ENCODE measurements around the gene TMPRSS15. TPM values are rescaled to one million over a fixed set of nuclear protein-coding genes. Genes with fewer than 3 reads are reported as not detected.

TMPRSS15 gene
- total RNA-seq, 2 donors from 2014 or later: not detected

DNA sequence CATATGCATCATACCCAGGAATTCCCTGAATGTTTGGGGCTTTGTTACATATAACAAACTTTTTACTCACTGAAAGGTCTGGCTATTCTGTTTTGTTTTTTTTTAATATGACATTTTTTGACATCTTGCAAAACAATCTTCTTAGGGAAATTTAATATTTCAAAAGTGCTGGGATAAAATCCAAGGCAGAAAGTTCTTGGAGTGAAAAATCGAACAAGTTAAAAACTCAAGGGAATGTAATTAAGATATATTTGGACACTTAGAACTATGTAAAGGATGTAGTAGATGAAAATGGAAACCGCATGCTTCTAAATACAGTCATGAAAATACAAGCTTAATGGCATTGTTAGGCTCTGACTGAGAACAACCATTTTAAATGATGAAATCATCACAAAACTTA is 150.4 kb downstream of the TMPRSS15 start:
- no peaks in the 10 kb centered on the region for H3K27me3 ChIP-seq
- WGBS, 2 donors: 58% methylated on average over 2 of the region's 2 CpGs
- no peaks in the 10 kb centered on the region for H3K9me3 ChIP-seq
- no peaks in the 10 kb centered on the region for H3K4me1 ChIP-seq
- no peak overlapping the region for H3K4me3 ChIP-seq
- no peak overlapping the region for H3K27ac ChIP-seq
- no peaks in the 10 kb centered on the region for H3K36me3 ChIP-seq (replicated peaks in 1 of 2; ENCODE audit: insufficient read depth in 1 of 2, low read depth in 2 of 2)
- intact Hi-C loops (cut with DNase I): no loop called here
- ATAC-seq (no peak), DNase-seq (no peak)
- TF ChIP-seq, protein P1, sequence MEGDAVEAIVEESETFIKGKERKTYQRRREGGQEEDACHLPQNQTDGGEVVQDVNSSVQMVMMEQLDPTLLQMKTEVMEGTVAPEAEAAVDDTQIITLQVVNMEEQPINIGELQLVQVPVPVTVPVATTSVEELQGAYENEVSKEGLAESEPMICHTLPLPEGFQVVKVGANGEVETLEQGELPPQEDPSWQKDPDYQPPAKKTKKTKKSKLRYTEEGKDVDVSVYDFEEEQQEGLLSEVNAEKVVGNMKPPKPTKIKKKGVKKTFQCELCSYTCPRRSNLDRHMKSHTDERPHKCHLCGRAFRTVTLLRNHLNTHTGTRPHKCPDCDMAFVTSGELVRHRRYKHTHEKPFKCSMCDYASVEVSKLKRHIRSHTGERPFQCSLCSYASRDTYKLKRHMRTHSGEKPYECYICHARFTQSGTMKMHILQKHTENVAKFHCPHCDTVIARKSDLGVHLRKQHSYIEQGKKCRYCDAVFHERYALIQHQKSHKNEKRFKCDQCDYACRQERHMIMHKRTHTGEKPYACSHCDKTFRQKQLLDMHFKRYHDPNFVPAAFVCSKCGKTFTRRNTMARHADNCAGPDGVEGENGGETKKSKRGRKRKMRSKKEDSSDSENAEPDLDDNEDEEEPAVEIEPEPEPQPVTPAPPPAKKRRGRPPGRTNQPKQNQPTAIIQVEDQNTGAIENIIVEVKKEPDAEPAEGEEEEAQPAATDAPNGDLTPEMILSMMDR (IDR thresholded peaks at IDR 0.05): no peak
- TF ChIP-seq POLR2A (IDR thresholded peaks at IDR 0.05): no peak

DNA sequence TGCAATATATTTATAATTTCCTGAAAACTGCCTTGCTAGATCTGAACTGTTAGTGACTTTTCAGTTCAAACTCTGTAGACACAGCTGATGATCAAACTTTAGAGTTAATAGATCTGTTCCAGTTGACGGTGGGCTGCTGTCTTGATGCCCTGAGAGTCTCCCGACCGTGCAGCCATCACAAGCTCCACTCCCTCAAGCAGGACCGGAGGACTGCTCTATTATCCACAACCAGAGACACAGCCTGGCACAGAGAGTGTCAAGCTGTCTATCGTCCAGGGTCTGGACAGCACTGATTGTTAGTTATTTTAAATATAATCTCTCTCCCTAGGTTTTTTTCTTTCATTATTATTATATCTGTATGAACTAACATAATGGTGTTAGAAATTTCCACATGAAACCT is 150.9 kb downstream of the TMPRSS15 start:
- H3K4me3 ChIP-seq: no peak overlapping the region
- intact Hi-C loops (cut with DNase I): no loop called here
- H3K27ac ChIP-seq: no peak overlapping the region
- H3K4me1 ChIP-seq: no peaks in the 10 kb centered on the region
- no peaks in the 10 kb centered on the region for H3K27me3 ChIP-seq
- 43 to 49% methylated on average over 5 of the region's 5 CpGs for WGBS, 2 donors
- no peaks in the 10 kb centered on the region for H3K36me3 ChIP-seq (replicated peaks in 1 of 2; ENCODE audit: insufficient read depth in 1 of 2, low read depth in 2 of 2)
- no peak for DNase-seq
- TF ChIP-seq, protein P1 (IDR thresholded peaks at IDR 0.05): no peak
- no peak for TF ChIP-seq POLR2A (IDR thresholded peaks at IDR 0.05)
- no peaks in the 10 kb centered on the region for H3K9me3 ChIP-seq
- no peak for ATAC-seq

DNA sequence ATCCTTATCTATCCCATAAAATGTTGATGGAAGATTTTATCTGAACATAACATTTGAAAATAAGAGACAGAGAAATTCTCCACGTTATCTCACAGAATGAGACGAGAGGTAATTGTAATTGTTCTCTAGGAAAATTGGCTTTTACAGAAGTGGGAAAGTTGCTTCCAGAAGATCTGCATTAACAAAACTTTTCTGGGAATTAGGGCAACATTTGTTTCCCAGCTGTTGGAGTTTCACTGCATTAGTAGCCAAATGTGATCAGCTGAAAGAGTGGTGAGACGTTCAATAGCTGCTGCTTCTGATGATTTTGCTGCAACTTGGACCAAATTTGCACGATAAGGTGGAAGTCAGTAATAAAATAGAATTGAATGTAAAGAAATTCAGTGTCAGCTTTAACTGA is 151.3 kb downstream of the TMPRSS15 start:
- intact Hi-C loops (cut with DNase I): no loop called here
- Histone ChIP-seq H3K36me3 (replicated peaks in 1 of 2; ENCODE audit: insufficient read depth in 1 of 2, low read depth in 2 of 2) (no peaks in the 10 kb centered on the region), H3K4me1 (no peaks in the 10 kb centered on the region), H3K4me3 (no peak overlapping the region), H3K27ac (no peak overlapping the region), H3K27me3 (no peaks in the 10 kb centered on the region), H3K9me3 (no peaks in the 10 kb centered on the region)
- ATAC-seq: no peak
- 50 to 55% methylated on average over 4 of the region's 4 CpGs for WGBS, 2 donors
- no peak for TF ChIP-seq POLR2A (IDR thresholded peaks at IDR 0.05)
- TF ChIP-seq, protein P1 (IDR thresholded peaks at IDR 0.05): no peak
- no peak for DNase-seq

DNA sequence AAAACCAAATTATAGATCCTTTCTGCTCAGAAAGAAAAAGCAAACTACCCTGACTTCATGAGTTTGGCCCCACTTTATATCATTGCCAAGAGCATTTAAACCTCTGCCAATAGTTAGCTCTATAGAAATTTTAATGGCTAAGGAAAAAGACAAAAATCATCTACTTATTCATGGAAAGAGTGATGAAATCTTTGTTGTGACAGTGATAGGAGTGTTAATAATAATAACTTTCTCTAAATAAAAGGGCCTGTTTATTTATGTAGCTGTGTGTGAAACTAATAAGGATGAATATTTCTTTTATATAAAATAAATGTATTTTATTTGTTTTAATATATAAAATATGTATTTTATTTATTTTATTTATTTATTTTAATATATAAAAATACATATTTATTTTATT is 152.5 kb downstream of the TMPRSS15 start:
- intact Hi-C loops (cut with DNase I): no loop called here
- no peak overlapping the region for H3K27ac ChIP-seq
- DNase-seq: no peak
- no peak for TF ChIP-seq POLR2A (IDR thresholded peaks at IDR 0.05)
- TF ChIP-seq, protein P1 (IDR thresholded peaks at IDR 0.05): no peak
- H3K4me1 ChIP-seq: no peaks in the 10 kb centered on the region
- no peak overlapping the region for H3K4me3 ChIP-seq
- H3K27me3 ChIP-seq: no peaks in the 10 kb centered on the region
- H3K36me3 ChIP-seq (replicated peaks in 1 of 2; ENCODE audit: insufficient read depth in 1 of 2, low read depth in 2 of 2): no peaks in the 10 kb centered on the region
- no peak for ATAC-seq
- H3K9me3 ChIP-seq: no peaks in the 10 kb centered on the region

DNA sequence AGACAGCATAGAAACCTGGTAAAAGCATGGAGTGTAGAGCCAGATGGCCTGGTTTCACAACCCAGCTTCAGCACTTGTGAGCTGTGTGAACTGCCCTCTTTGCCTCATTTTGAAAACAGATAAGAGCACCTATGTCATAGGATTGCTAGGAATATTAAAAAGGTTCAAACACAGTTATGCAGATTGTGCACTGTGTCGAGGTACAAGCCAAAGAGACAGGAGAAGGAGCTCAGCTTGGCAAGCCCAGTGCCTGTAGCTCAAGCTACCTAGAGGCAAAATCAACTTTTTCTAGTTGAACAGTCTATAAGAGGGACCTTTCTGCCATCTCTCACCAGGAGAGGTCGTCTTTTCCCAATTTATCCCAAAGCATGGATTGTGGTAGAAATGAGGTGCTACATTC is 153.9 kb downstream of the TMPRSS15 start:
- WGBS, 2 donors: 46 to 49% methylated on average over 2 of the region's 2 CpGs
- ATAC-seq: no peak
- intact Hi-C loops (cut with DNase I): no loop called here

More for the DNA sequence above, 153.9 kb downstream of the TMPRSS15 start:
- no peaks in the 10 kb centered on the region for H3K36me3 ChIP-seq (replicated peaks in 1 of 2; ENCODE audit: insufficient read depth in 1 of 2, low read depth in 2 of 2)
- H3K9me3 ChIP-seq: no peaks in the 10 kb centered on the region
- TF ChIP-seq POLR2A (IDR thresholded peaks at IDR 0.05): no peak
- TF ChIP-seq, protein P1 (IDR thresholded peaks at IDR 0.05): no peak
- H3K4me3 ChIP-seq: no peak overlapping the region
- DNase-seq: no peak
- H3K27ac ChIP-seq: no peak overlapping the region
- H3K4me1 ChIP-seq: peaks cover 10% of the 10 kb centered on the region
- no peaks in the 10 kb centered on the region for H3K27me3 ChIP-seq
